NCI-H69 (cell line): ENCODE results near the gene GABRB3.

ENCODE experiments used
- DNase-seq: peaks from one replicate; lab custom pipeline; 2025; lab: John Stamatoyannopoulos, UW

GABRB3 gene

GRCh38 chr15:26555898-26556297 lies 217.0 kb downstream of the GABRB3 start:
- no peak for DNase-seq

- DNase-seq = no peak
Measured at GRCh38 chr15:26551473-26551872, 221.4 kb downstream of the GABRB3 start.

- DNase-seq = no peak
Measured at GRCh38 chr15:26550880-26551279, 222.0 kb downstream of the GABRB3 start.

GRCh38 chr15:26537663-26538062 lies 235.2 kb downstream of the GABRB3 start:
- DNase-seq = no peak

GRCh38 chr15:26531489-26531888 lies 241.4 kb downstream of the GABRB3 start:
- DNase-seq = peak; percentile 3

GRCh38 chr15:26525096-26525495 lies 247.8 kb downstream of the GABRB3 start:
- DNase-seq = no peak

GRCh38 chr15:26521691-26522198 lies 251.1 kb downstream of the GABRB3 start:
- DNase-seq = peak; percentile 34

GRCh38 chr15:26521130-26521529 lies 251.7 kb downstream of the GABRB3 start:
- DNase-seq = peak; percentile 24

GRCh38 chr15:26518885-26519284 lies 254.0 kb downstream of the GABRB3 start:
- no peak for DNase-seq

- DNase-seq = no peak
Measured at GRCh38 chr15:26516102-26516980, 256.5 kb downstream of the GABRB3 start.

GRCh38 chr15:26504009-26504408 lies 268.9 kb downstream of the GABRB3 start:
- DNase-seq = peak; percentile 18
